ENCODE measurements around the gene OVCA2. TPM values are rescaled to one million over a fixed set of nuclear protein-coding genes. Genes with fewer than 3 reads are reported as not detected.

OVCA2 gene
- total RNA-seq, 1 experiment from 2014 or later, result 24.6 TPM

GRCh38 chr17:2082003-2082781 is 40.4 kb downstream of the OVCA2 start:
- Histone ChIP-seq H3K23ac (ENCODE audit: insufficient read length, low read depth, low read length) (no peak overlapping the region), H2BK15ac (ENCODE audit: low read depth, low read length) (no peak overlapping the region), H3K79me1 (ENCODE audit: insufficient read depth, low read depth, low read length, poor library complexity, severe bottlenecking) (no peaks in the 10 kb centered on the region), H2BK20ac (ENCODE audit: low read depth, low read length, poor library complexity, severe bottlenecking) (no peak overlapping the region), H3K18ac (ENCODE audit: insufficient read length, low read depth, low read length) (no peak overlapping the region), H3K4ac (ENCODE audit: low read depth, low read length) (no peak overlapping the region), H3K23me2 (ENCODE audit: insufficient read length, low read depth, low read length, poor library complexity, severe bottlenecking) (no peaks in the 10 kb centered on the region), H3T11ph (ENCODE audit: low read length) (no peak overlapping the region), H4K8ac (replicated peaks; ENCODE audit: insufficient read length, low read depth, low read length) (no peak overlapping the region), H2AK5ac (ENCODE audit: insufficient read length, low read length) (no peak overlapping the region), H4K20me1 (ENCODE audit: control insufficient read depth, insufficient read depth, insufficient read length) (no peaks in the 10 kb centered on the region), H2BK120ac (ENCODE audit: low read depth, low read length, poor library complexity, severe bottlenecking) (no peak overlapping the region), H3K4me2 (ENCODE audit: insufficient read depth, insufficient read length, low read length) (no peak overlapping the region), H2AFZ (ENCODE audit: low read length) (no peak overlapping the region), H3K9me3 (ENCODE audit: control insufficient read depth, low read depth, low read length) (no peaks in the 10 kb centered on the region), H3K79me2 (ENCODE audit: insufficient read depth, low read length) (no peaks in the 10 kb centered on the region), H3K56ac (ENCODE audit: insufficient read length, low read depth, low read length) (no peak overlapping the region), H4K91ac (ENCODE audit: insufficient read length, low read depth, low read length) (no peak overlapping the region), H3K27ac (ENCODE audit: insufficient read length, low read depth, low read length) (no peak overlapping the region), H3K9ac (ENCODE audit: extremely low read depth, insufficient read length, low read length) (no peak overlapping the region), H4K5ac (ENCODE audit: insufficient read length, low read depth, low read length) (no peak overlapping the region), H3K4me1 (ENCODE audit: insufficient read depth, low read length) (no peaks in the 10 kb centered on the region), H2BK5ac (ENCODE audit: insufficient read length, low read length) (no peak overlapping the region), H3K14ac (ENCODE audit: insufficient read depth, low read length) (no peak overlapping the region), H3K27me3 (ENCODE audit: insufficient read depth, low read length) (no peaks in the 10 kb centered on the region), H2BK12ac (ENCODE audit: insufficient read length, low read depth, low read length) (no peak overlapping the region)
- WGBS (ENCODE audit: extremely low coverage, insufficient read length, low lambda C conversion rate), result no CpG with 5 or more reads among the region's 9 CpGs
- Mint-ChIP-seq H3K27ac (peak overlapping the region in 2 of 3 experiments; percentile 8 to 62; a peak in 1 of 7 replicates), H3K4me3 (no peak overlapping the region), H3K36me3 (ENCODE audit: insufficient read depth in 1 of 3, low read depth in 3 of 3) (peaks cover 5 to 46% (median 22%) of the 10 kb centered on the region in 3 experiments), H3K9me3 (no peaks in the 10 kb centered on the region), H3K27me3 (ENCODE audit: low read depth) (no peaks in the 10 kb centered on the region; the same call in 1 of the 2 replicates), H3K4me1 (no peaks in the 10 kb centered on the region)
- TF ChIP-seq CTCF (conservative IDR thresholded peaks at IDR 0.05), result no peak
- DNase-seq, result no peak

Data from H9 (cell line).